HG02571 (cell line): ENCODE results near the gene HYOU1.
"Not testable (repeated sequence)": the region's sequence is repeated elsewhere in the genome, so short reads cannot be mapped to it uniquely, and the experiment has no call there.

Experiments used
- ATAC-seq: cut with Tn5 transposase; IDR thresholded peaks from one replicate; pipeline ENCODE4 v1.9.1; 2021; ENCODE audit warnings: mild to moderate bottlenecking, moderate library complexity; ENCODE audit not compliant: unreplicated experiment

The HYOU1 gene

GRCh38 chr11:119044708-119045107 is 12.3 kb downstream of the HYOU1 start:
- no peak for ATAC-seq

GRCh38 chr11:119042927-119043326 is 14.1 kb downstream of the HYOU1 start:
- ATAC-seq = no peak

- no peak for ATAC-seq
Measured at GRCh38 chr11:119041821-119042514, 15.0 kb downstream of the HYOU1 start.

GRCh38 chr11:119039471-119039870 is 17.5 kb downstream of the HYOU1 start:
- not testable (repeated sequence) for ATAC-seq

- no peak for ATAC-seq
Measured at GRCh38 chr11:119038884-119039283, 18.1 kb downstream of the HYOU1 start.

- no peak for ATAC-seq
Measured at GRCh38 chr11:119034813-119035212, 22.2 kb downstream of the HYOU1 start.

GRCh38 chr11:119033421-119033820 is 23.6 kb downstream of the HYOU1 start:
- not testable (repeated sequence) for ATAC-seq

GRCh38 chr11:119031912-119032280 is 25.1 kb downstream of the HYOU1 start:
- no peak for ATAC-seq

- peak; percentile 83 for ATAC-seq
Measured at GRCh38 chr11:119030329-119031047, 26.5 kb downstream of the HYOU1 start, which contains the start of gene SLC37A4. Gene SLC37A4 (minus strand): TSS chr11:119030877.

- ATAC-seq = peak; percentile 12
Measured at GRCh38 chr11:119030029-119030328, 27.0 kb downstream of the HYOU1 start.

- peak; percentile 16 for ATAC-seq
Measured at GRCh38 chr11:119029340-119030028, 27.5 kb downstream of the HYOU1 start.

GRCh38 chr11:119029069-119029339 is 28.0 kb downstream of the HYOU1 start:
- no peak for ATAC-seq

- no peak for ATAC-seq
Measured at GRCh38 chr11:119028346-119029068, 28.5 kb downstream of the HYOU1 start.

GRCh38 chr11:119027561-119028345 is 29.3 kb downstream of the HYOU1 start:
- no peak for ATAC-seq

- no peak for ATAC-seq
Measured at GRCh38 chr11:119026970-119027369, 30.0 kb downstream of the HYOU1 start.

- ATAC-seq = no peak
Measured at GRCh38 chr11:119025978-119026766, 30.8 kb downstream of the HYOU1 start.

- ATAC-seq = no peak
Measured at GRCh38 chr11:119025541-119025940, 31.5 kb downstream of the HYOU1 start.

GRCh38 chr11:119025099-119025473 is 31.9 kb downstream of the HYOU1 start:
- no peak for ATAC-seq

- no peak for ATAC-seq
Measured at GRCh38 chr11:119024430-119025098, 32.4 kb downstream of the HYOU1 start.

GRCh38 chr11:119023741-119024140 is 33.3 kb downstream of the HYOU1 start:
- no peak for ATAC-seq
